Skeletal muscle cell (primary cell): Measurements from ENCODE around the gene ACD.

Source experiments
- DNase-seq: peaks from one replicate; pipeline ENCODE4 v3.0.0-alpha.2; 2010; ENCODE audit warnings: low read depth
- H3K4me3 ChIP-seq: 2 replicates; pipeline ENCODE4 v1.5.1; 2011; ENCODE audit warnings: low read depth, mild to moderate bottlenecking, control low read depth, low read length, moderate library complexity

Gene ACD

DNA sequence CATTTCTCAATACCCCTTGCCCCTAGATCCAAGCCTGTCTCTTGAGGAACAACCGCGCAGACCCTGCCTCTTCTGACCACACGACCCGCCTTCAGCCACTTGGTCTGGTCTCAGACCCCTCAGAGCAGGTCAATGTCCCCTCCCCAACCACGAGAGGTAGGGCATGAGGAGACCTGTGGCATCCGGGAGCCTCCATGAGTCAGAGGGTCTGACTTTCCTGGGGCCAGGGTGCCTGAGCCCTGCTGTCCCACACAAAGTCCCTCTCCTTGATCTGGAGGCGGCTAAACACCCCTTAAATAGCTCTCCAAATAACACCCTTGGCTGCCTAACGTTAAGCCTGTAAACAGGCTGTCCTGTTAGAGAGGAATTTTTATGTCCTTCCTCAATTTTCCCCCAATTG, 10.0 kb downstream of the ACD start:
- DNase-seq: no peak
- H3K4me3 ChIP-seq: no peak overlapping the region

GRCh38 chr16:67649494-67649931, 10.5 kb downstream of the ACD start:
- no peak for DNase-seq
- no peak overlapping the region for H3K4me3 ChIP-seq

DNA sequence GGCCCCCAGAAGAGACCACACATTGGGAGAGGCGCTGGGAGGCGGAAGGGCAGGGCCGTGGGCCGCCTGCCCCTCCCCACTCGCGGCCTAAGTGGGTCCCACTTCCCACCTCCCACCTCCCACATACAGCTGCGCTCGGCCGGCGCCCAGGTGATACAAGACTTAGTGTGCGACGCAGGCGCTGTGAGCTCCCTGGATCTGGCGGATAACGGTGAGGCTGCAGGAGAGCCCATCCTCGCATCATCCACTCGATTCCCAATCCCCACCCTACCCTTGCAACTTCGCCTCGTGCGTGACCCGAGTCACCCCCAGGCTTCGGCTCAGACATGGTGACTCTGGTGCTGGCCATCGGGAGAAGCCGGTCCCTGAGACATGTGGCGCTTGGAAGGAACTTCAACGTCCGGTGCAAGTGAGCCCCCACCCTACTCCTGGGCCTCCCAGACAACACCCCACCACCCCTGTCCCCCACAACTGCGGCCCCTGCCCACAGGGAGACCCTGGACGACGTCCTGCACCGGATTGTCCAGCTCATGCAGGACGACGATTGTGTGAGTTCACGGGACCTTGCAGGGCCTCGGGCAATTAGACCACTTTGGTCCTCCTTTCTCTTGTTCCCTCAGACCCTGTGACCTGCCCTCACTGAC, 11.2 kb downstream of the ACD start:
- no peak for DNase-seq
- no peak overlapping the region for H3K4me3 ChIP-seq

- DNase-seq: no peak
- H3K4me3 ChIP-seq: no peak overlapping the region
Measured at GRCh38 chr16:67648088-67648763, 11.8 kb downstream of the ACD start.

DNA sequence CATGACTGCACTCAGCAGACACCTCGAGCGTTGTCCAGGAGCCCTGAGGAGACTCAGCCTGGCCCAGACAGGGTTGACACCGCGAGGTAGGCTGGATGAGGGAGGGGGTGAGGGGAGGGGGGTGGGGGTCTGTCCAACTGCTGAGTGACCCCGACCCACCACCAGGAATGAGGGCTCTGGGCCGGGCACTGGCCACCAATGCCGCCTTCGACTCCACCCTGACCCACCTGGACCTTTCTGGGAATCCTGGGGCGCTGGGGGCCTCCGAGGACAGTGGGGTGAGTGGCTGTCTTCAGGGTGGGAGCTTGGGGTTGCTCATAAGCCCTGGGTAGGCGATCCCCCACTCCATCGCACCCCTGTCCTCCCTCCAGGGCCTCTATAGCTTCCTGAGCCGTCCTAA, 12.4 kb downstream of the ACD start:
- H3K4me3 ChIP-seq: no peak overlapping the region
- DNase-seq: no peak

GRCh38 chr16:67647111-67647651, 12.9 kb downstream of the ACD start:
- no peak for DNase-seq
- H3K4me3 ChIP-seq: no peak overlapping the region

- DNase-seq: no peak
- H3K4me3 ChIP-seq: no peak overlapping the region
Measured at GRCh38 chr16:67645397-67646121, 14.5 kb downstream of the ACD start.

GRCh38 chr16:67644038-67644437, 16.0 kb downstream of the ACD start:
- H3K4me3 ChIP-seq: no peak overlapping the region
- DNase-seq: no peak

GRCh38 chr16:67641779-67642708, 18.0 kb downstream of the ACD start:
- DNase-seq: no peak
- H3K4me3 ChIP-seq: no peak overlapping the region

DNA sequence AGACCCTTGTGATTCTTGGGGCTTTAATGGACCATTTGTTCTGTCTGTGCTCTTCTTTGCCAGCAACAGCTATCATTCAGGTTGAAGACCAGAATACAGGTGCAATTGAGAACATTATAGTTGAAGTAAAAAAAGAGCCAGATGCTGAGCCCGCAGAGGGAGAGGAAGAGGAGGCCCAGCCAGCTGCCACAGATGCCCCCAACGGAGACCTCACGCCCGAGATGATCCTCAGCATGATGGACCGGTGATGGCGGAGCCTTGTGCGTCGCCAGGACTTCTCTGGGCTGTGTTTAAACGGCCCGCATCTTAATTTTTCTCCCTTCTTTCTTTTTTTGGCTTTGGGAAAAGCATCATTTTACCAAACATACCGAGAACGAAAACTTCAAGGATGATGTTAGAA, 22.4 kb downstream of the ACD start:
- H3K4me3 ChIP-seq: no peak overlapping the region
- DNase-seq: no peak

DNA sequence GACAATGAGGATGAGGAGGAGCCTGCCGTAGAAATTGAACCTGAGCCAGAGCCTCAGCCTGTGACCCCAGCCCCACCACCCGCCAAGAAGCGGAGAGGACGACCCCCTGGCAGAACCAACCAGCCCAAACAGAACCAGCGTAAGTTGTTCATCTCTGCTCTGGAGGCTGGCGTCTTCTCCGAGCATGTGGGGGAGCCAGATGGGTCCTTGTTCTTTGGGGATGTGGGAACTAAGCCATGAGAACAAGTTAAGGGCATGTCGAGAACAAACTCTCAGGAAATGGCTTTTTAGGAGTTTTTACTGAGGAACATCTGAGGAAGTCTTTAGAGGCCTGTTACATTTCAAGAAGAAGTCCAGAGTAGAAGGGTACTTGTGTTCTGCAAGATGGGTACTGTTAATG, 23.3 kb downstream of the ACD start:
- H3K4me3 ChIP-seq: no peak overlapping the region
- DNase-seq: no peak

DNA sequence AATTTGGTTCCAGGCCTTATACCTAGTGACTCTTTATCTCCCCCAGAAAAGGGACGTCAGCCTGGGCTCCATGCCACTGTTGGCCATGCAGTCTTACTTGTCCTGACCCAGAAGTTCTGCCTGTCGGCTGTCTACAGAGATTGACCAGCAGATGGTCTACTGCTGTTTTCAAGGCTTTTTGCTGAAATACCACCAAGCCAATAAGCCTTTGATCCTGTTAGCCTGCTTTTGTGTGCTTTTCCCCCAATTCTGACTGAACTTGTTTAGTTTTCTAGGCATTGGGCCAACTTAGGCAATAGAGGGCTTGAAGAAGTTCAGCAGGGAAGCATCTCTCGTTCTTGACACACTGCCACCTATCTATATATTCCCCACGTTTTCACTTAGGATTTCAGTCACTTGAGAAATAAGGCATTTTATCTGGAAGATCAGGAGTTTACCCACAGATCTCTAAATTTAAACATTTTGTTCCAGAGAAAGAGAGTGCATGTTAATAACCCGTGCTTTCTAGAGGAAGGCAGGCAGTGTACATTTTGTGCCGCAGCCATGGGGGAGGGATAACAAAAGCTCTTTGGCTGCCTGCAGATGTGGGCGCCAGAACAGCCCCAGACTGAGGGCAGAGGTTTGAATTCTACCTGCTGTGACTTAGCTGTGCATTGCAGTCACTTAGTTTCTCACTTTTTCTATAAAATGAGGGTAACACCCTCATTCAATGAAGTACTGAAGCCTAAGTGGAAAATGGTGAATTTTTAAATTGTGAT, 27.5 kb downstream of the ACD start:
- H3K4me3 ChIP-seq: no peak overlapping the region
- peak; percentile 49 for DNase-seq

DNA sequence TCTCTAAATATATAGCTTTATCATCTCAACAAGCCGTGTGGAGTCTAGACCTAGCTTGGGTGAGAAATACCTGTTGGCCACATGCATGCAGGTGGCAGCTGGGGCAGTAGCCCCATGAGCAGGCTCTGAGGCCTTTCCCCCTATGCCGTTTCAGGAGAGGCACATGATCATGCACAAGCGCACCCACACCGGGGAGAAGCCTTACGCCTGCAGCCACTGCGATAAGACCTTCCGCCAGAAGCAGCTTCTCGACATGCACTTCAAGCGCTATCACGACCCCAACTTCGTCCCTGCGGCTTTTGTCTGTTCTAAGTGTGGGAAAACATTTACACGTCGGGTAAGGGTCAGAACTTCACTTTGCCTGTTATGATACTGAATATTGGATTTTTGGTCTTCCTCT, 31.8 kb downstream of the ACD start:
- DNase-seq: no peak
- no peak overlapping the region for H3K4me3 ChIP-seq

DNA sequence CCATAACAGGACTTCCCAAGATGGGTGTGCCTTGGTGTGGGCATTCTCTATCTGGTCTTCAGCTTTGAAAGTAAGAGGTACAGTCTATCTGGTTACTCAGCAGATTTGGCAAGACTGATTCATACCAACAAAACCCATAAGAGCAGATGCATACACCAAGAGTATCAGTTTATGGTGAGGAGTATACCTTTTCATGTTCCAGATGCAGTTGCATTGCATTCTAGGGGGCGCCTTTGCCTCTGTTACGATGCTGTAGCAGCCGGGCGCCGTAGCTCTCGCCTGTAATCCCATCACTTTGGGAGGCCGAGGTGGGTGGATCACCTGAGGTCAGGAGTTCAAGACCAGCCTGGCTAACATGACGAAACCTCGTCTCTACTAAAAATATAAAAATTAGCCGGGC, 46.3 kb downstream of the ACD start:
- no peak overlapping the region for H3K4me3 ChIP-seq
- no peak for DNase-seq

- no peak overlapping the region for H3K4me3 ChIP-seq
- DNase-seq: no peak
Measured at GRCh38 chr16:67608364-67608763, 51.7 kb downstream of the ACD start.
